Vagina (tissue), 2 donors: ENCODE results near the gene MFNG. TPM values are rescaled to one million over a fixed set of nuclear protein-coding genes. Genes with fewer than 3 reads are reported as not detected.

Source experiments
- DNase-seq, 2 donors: peaks; one replicate each; pipeline ENCODE4 v3.0.0-alpha.2; 2017; ENCODE audit errors: extremely low spot score in 2 of 2
- H3K27ac ChIP-seq: fragments of 200-600 bp; sonication (generic); one replicate; pipeline ENCODE4 v1.5.1; 2019
- H3K27me3 ChIP-seq: fragments of 200-600 bp; sonication (generic); one replicate; pipeline ENCODE4 v1.5.1; 2019
- H3K36me3 ChIP-seq, 2 donors: fragments of 200-600 bp; sonication (generic); one replicate each; pipeline ENCODE4 v1.5.1; 2017 to 2019
- H3K4me1 ChIP-seq: fragments of 200-600 bp; sonication (generic); one replicate; pipeline ENCODE4 v1.5.1; 2019
- H3K4me3 ChIP-seq, 2 donors: fragments of 200-600 bp; sonication (generic); 1 replicate in 1 of 2; 2 replicates in 1 of 2; pipeline ENCODE4 v1.5.1; 2016 to 2019
- H3K9me3 ChIP-seq: fragments of 200-600 bp; sonication (generic); one replicate; pipeline ENCODE4 v1.5.1; 2019
- CTCF ChIP-seq, 3 experiments: fragments of 450-650 bp in 2 of 3; fragments of 200-600 bp in 1 of 3; sonication (generic) in 1 of 3; IDR thresholded peaks; one replicate each; pipeline ENCODE4 v1.5.1; 2017 to 2019; ENCODE audit warnings: antibody characterized with exemption in 3 of 3, mild to moderate bottlenecking in 2 of 3, moderate library complexity in 2 of 3
- POLR2A ChIP-seq, 2 donors: fragments of 450-650 bp; IDR thresholded peaks; one replicate each; pipeline ENCODE4 v1.6.1; 2017; ENCODE audit warnings: antibody characterized with exemption in 2 of 2, mild to moderate bottlenecking in 2 of 2, moderate library complexity in 2 of 2
- POLR2AphosphoS5 ChIP-seq, 2 donors: sonication (generic); formaldehyde crosslinking; IDR thresholded peaks; one replicate each; pipeline ENCODE4 v1.9.0; 2017; ENCODE audit warnings: antibody characterized with exemption in 2 of 2, mild to moderate bottlenecking in 2 of 2, low read depth in 1 of 2; ENCODE audit not compliant: insufficient read depth in 1 of 2
- intact Hi-C: fragments of 100-400 bp; cut with DNase I; formaldehyde crosslinking; loops from one replicate; pipeline ENCODE4 v1.15.1; 2023
- total RNA-seq: library from RNA; depleted of rRNA; stranded (reverse); fragments of >200 nt; gene quantifications from one replicate; pipeline ENCODE4 v1.2.3, GENCODE V29; 2016

MFNG gene
- total RNA-seq, 1 donor from 2014 or later, result 15.2 TPM

- intact Hi-C loops, result no loop called here
- TF ChIP-seq CTCF (IDR thresholded peaks at IDR 0.05) (no peak), POLR2AphosphoS5 (IDR thresholded peaks at IDR 0.05; ENCODE audit: insufficient read depth in 1 of 2, low read depth in 1 of 2) (no peak), POLR2A (IDR thresholded peaks at IDR 0.05) (no peak)
- H3K27ac ChIP-seq, result no peak overlapping the region
- peaks cover 22% of the 10 kb centered on the region for H3K4me1 ChIP-seq
- no peaks in the 10 kb centered on the region for H3K27me3 ChIP-seq
- no peak for DNase-seq
- no peak overlapping the region for H3K4me3 ChIP-seq
- no peaks in the 10 kb centered on the region for H3K9me3 ChIP-seq
- no peaks in the 10 kb centered on the region for H3K36me3 ChIP-seq
Observed at GRCh38 chr22:37516456-37516855, 30.3 kb upstream of the MFNG start.

- H3K9me3 ChIP-seq, result no peaks in the 10 kb centered on the region
- intact Hi-C loops, result no loop called here
- TF ChIP-seq CTCF (IDR thresholded peaks at IDR 0.05) (no peak), POLR2A (IDR thresholded peaks at IDR 0.05) (no peak), POLR2AphosphoS5 (IDR thresholded peaks at IDR 0.05; ENCODE audit: insufficient read depth in 1 of 2, low read depth in 1 of 2) (no peak)
- H3K4me3 ChIP-seq, result no peak overlapping the region
- H3K27ac ChIP-seq, result no peak overlapping the region
- no peaks in the 10 kb centered on the region for H3K27me3 ChIP-seq
- no peaks in the 10 kb centered on the region for H3K36me3 ChIP-seq
- peaks cover 22% of the 10 kb centered on the region for H3K4me1 ChIP-seq
- DNase-seq, result no peak
Observed at GRCh38 chr22:37515901-37516300, 29.7 kb upstream of the MFNG start.

- TF ChIP-seq POLR2A (IDR thresholded peaks at IDR 0.05) (no peak), CTCF (IDR thresholded peaks at IDR 0.05) (no peak), POLR2AphosphoS5 (IDR thresholded peaks at IDR 0.05; ENCODE audit: insufficient read depth in 1 of 2, low read depth in 1 of 2) (no peak)
- H3K9me3 ChIP-seq, result no peaks in the 10 kb centered on the region
- no peaks in the 10 kb centered on the region for H3K36me3 ChIP-seq
- no peak overlapping the region for H3K27ac ChIP-seq
- no peak overlapping the region for H3K4me3 ChIP-seq
- intact Hi-C loops, result no loop called here
- H3K4me1 ChIP-seq, result peaks cover 16% of the 10 kb centered on the region
- no peak for DNase-seq
- no peaks in the 10 kb centered on the region for H3K27me3 ChIP-seq
Observed at GRCh38 chr22:37514526-37515051, 28.4 kb upstream of the MFNG start.

GRCh38 chr22:37511395-37512104 lies 25.4 kb upstream of the MFNG start:
- Histone ChIP-seq H3K4me3 (no peak overlapping the region), H3K9me3 (no peaks in the 10 kb centered on the region), H3K27ac (no peak overlapping the region), H3K27me3 (no peaks in the 10 kb centered on the region), H3K36me3 (no peaks in the 10 kb centered on the region), H3K4me1 (peaks cover 15% of the 10 kb centered on the region)
- no peak for DNase-seq
- intact Hi-C loops, result no loop called here
- no peak for TF ChIP-seq CTCF (IDR thresholded peaks at IDR 0.05)
- no peak for TF ChIP-seq POLR2A (IDR thresholded peaks at IDR 0.05)
- no peak for TF ChIP-seq POLR2AphosphoS5 (IDR thresholded peaks at IDR 0.05; ENCODE audit: insufficient read depth in 1 of 2, low read depth in 1 of 2)

GRCh38 chr22:37510091-37510490 lies 23.9 kb upstream of the MFNG start:
- no peak for TF ChIP-seq POLR2A (IDR thresholded peaks at IDR 0.05)
- TF ChIP-seq CTCF (IDR thresholded peaks at IDR 0.05), result no peak
- no peak for TF ChIP-seq POLR2AphosphoS5 (IDR thresholded peaks at IDR 0.05; ENCODE audit: insufficient read depth in 1 of 2, low read depth in 1 of 2)
- no peak overlapping the region for H3K27ac ChIP-seq
- no peaks in the 10 kb centered on the region for H3K36me3 ChIP-seq
- peaks cover 15% of the 10 kb centered on the region for H3K4me1 ChIP-seq
- H3K27me3 ChIP-seq, result no peaks in the 10 kb centered on the region
- no peak overlapping the region for H3K4me3 ChIP-seq
- intact Hi-C loops, result no loop called here
- DNase-seq, result no peak
- H3K9me3 ChIP-seq, result no peaks in the 10 kb centered on the region
